Astrocyte (in vitro differentiated cells and primary cell): ENCODE results near the gene AP3S1. TPM values are rescaled to one million over a fixed set of nuclear protein-coding genes. Genes with fewer than 3 reads are reported as not detected.
"Not testable (repeated sequence)": the region's sequence is repeated elsewhere in the genome, so short reads cannot be mapped to it uniquely, and the experiment has no call there.

Experiments used
- DNase-seq: peaks from one replicate; pipeline ENCODE4 v3.0.0-alpha.2; 2010; ENCODE audit warnings: low read depth
- FAIRE-seq: peaks from 2 replicates; lab custom pipeline; 2011; peaks lifted over from hg19 to GRCh38; lab: Jason Lieb, UNC
- H2AFZ ChIP-seq: 2 replicates; pipeline ENCODE4 v1.6.0; 2012; ENCODE audit warnings: low read depth, low read length, inconsistent platforms
- H3K27ac ChIP-seq: 2 replicates; pipeline ENCODE4 v1.5.1; 2011; ENCODE audit warnings: low read depth, low read length, inconsistent platforms
- H3K27me3 ChIP-seq: 2 replicates; pipeline ENCODE4 v1.6.0; 2011; ENCODE audit warnings: low read length, inconsistent platforms; ENCODE audit not compliant: insufficient read depth
- H3K36me3 ChIP-seq: 2 replicates; pipeline ENCODE4 v1.5.1; 2011; ENCODE audit warnings: low read length, inconsistent platforms; ENCODE audit not compliant: insufficient read depth
- H3K4me1 ChIP-seq: 2 replicates; pipeline ENCODE4 v1.5.1; 2011; ENCODE audit warnings: low read length, inconsistent platforms; ENCODE audit not compliant: insufficient read depth
- H3K4me2 ChIP-seq: 2 replicates; pipeline ENCODE4 v1.6.0; 2012; ENCODE audit warnings: low read length, inconsistent platforms
- H3K4me3 ChIP-seq: 2 replicates; pipeline ENCODE4 v1.5.1; 2011; ENCODE audit warnings: low read depth, mild to moderate bottlenecking, low read length, inconsistent platforms; ENCODE audit not compliant: insufficient read depth
- H3K79me2 ChIP-seq: 2 replicates; pipeline ENCODE4 v1.6.0; 2012; ENCODE audit warnings: mild to moderate bottlenecking, low read length, inconsistent platforms; ENCODE audit not compliant: insufficient read depth
- H3K9ac ChIP-seq: 2 replicates; pipeline ENCODE4 v1.6.0; 2012; ENCODE audit warnings: mild to moderate bottlenecking, low read length, inconsistent platforms
- H3K9me3 ChIP-seq: 2 replicates; pipeline ENCODE4 v1.5.1; 2012; ENCODE audit warnings: low read depth, mild to moderate bottlenecking, low read length, inconsistent platforms; ENCODE audit not compliant: insufficient read depth
- H4K20me1 ChIP-seq: 2 replicates; pipeline ENCODE4 v1.6.0; 2012; ENCODE audit warnings: low read length, inconsistent platforms; ENCODE audit not compliant: insufficient read depth
- H3K27ac Mint-ChIP-seq: one replicate; pipeline ENCODE4 v1.8.0; 2021; ENCODE audit warnings: mild to moderate bottlenecking, mixed read lengths; ENCODE audit not compliant: unreplicated experiment
- H3K27me3 Mint-ChIP-seq: one replicate; pipeline ENCODE4 v1.8.0; 2021; ENCODE audit warnings: low read depth, mixed read lengths; ENCODE audit not compliant: unreplicated experiment
- H3K36me3 Mint-ChIP-seq: one replicate; pipeline ENCODE4 v1.8.0; 2021; ENCODE audit warnings: low read depth, mixed read lengths; ENCODE audit not compliant: unreplicated experiment
- H3K4me1 Mint-ChIP-seq: one replicate; pipeline ENCODE4 v1.8.0; 2021; ENCODE audit warnings: low read depth, mixed read lengths; ENCODE audit not compliant: unreplicated experiment
- H3K4me3 Mint-ChIP-seq: one replicate; pipeline ENCODE4 v1.8.0; 2021; ENCODE audit warnings: mild to moderate bottlenecking, moderate library complexity, mixed read lengths; ENCODE audit not compliant: unreplicated experiment
- H3K9me3 Mint-ChIP-seq: one replicate; pipeline ENCODE4 v1.8.0; 2021; ENCODE audit warnings: mild to moderate bottlenecking, mixed read lengths; ENCODE audit not compliant: unreplicated experiment
- EZH2 ChIP-seq: IDR thresholded peaks from 2 replicates; pipeline ENCODE4 v1.6.1; 2012; ENCODE audit warnings: mild to moderate bottlenecking, low read length, inconsistent platforms; ENCODE audit not compliant: insufficient read depth
- total RNA-seq: library from RNA; stranded (reverse); gene quantifications from 2 replicates; pipeline ENCODE4 v1.2.1, GENCODE V29; 2021
- TF ChIP-seq, protein P1 (sequence below): IDR thresholded peaks from 2 replicates; pipeline ENCODE4 v1.5.1; 2011; ENCODE audit warnings: low read depth, mild to moderate bottlenecking, inconsistent platforms, low read length, moderate library complexity; ENCODE audit not compliant: insufficient read depth

The AP3S1 gene
- total RNA-seq, 1 donor from 2014 or later = 108 TPM

DNA sequence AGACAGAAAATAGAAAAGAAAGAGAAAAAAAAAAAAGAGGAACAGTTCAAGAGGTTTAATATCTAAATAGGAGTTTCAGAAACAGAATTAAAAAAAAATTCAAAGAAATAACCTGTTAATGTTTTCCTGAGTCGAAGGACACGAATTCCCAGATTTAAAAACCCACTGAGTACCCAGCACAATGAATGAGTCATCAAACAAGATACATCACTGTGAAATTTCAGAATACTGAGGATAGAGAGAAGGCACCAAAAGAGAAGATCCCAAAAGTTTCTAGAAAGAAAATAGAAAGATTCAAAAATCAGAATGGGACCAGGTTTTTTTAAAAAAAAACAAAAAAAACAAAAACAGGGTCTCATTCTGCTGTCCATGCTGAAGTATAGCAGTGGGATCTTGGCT is 34.1 kb upstream of the AP3S1 start:
- no peaks in the 10 kb centered on the region for H3K36me3 Mint-ChIP-seq
- no peaks in the 10 kb centered on the region for H4K20me1 ChIP-seq
- no peak overlapping the region for H3K4me2 ChIP-seq
- no peaks in the 10 kb centered on the region for H3K79me2 ChIP-seq
- no peaks in the 10 kb centered on the region for H3K9me3 Mint-ChIP-seq
- H3K27me3 Mint-ChIP-seq = no peaks in the 10 kb centered on the region
- H3K36me3 ChIP-seq = no peaks in the 10 kb centered on the region
- no peak for FAIRE-seq
- TF ChIP-seq EZH2 = no peak
- TF ChIP-seq, protein P1, sequence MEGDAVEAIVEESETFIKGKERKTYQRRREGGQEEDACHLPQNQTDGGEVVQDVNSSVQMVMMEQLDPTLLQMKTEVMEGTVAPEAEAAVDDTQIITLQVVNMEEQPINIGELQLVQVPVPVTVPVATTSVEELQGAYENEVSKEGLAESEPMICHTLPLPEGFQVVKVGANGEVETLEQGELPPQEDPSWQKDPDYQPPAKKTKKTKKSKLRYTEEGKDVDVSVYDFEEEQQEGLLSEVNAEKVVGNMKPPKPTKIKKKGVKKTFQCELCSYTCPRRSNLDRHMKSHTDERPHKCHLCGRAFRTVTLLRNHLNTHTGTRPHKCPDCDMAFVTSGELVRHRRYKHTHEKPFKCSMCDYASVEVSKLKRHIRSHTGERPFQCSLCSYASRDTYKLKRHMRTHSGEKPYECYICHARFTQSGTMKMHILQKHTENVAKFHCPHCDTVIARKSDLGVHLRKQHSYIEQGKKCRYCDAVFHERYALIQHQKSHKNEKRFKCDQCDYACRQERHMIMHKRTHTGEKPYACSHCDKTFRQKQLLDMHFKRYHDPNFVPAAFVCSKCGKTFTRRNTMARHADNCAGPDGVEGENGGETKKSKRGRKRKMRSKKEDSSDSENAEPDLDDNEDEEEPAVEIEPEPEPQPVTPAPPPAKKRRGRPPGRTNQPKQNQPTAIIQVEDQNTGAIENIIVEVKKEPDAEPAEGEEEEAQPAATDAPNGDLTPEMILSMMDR = no peak
- no peak overlapping the region for H3K27ac ChIP-seq
- no peak for DNase-seq
- no peaks in the 10 kb centered on the region for H3K27me3 ChIP-seq
- no peaks in the 10 kb centered on the region for H3K9me3 ChIP-seq
- H2AFZ ChIP-seq = no peak overlapping the region
- no peak overlapping the region for H3K27ac Mint-ChIP-seq
- no peak overlapping the region for H3K4me3 Mint-ChIP-seq
- no peak overlapping the region for H3K4me3 ChIP-seq
- H3K9ac ChIP-seq = no peak overlapping the region
- no peaks in the 10 kb centered on the region for H3K4me1 ChIP-seq
- peaks cover 3% of the 10 kb centered on the region for H3K4me1 Mint-ChIP-seq

DNA sequence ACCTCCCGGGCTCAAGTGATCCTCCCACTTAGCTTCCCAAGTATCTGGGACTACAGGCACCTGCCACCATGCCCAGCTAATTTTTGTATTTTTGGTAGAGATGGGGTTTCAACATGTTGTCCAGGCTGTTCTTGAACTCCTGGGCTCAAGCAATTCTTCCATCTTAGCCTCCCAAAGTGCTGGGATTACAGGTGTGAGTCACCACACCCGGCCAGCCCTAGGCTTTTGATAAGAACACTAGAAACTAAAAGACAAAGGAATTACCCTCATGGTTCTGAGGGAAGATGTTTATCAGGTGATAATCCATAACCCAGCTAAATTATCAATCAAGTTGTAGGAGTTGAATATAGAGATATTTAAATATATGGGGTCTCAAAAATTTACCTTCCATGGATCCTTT is 33.7 kb upstream of the AP3S1 start:
- not testable (repeated sequence) for H3K9me3 ChIP-seq, H3K4me1 Mint-ChIP-seq, H3K9ac ChIP-seq, H3K4me3 ChIP-seq, H3K79me2 ChIP-seq, H3K27me3 ChIP-seq, H2AFZ ChIP-seq, H4K20me1 ChIP-seq, DNase-seq, H3K27ac Mint-ChIP-seq, H3K9me3 Mint-ChIP-seq, H3K36me3 ChIP-seq, H3K27me3 Mint-ChIP-seq, H3K4me2 ChIP-seq, H3K4me3 Mint-ChIP-seq, H3K36me3 Mint-ChIP-seq, FAIRE-seq, H3K4me1 ChIP-seq, H3K27ac ChIP-seq

DNA sequence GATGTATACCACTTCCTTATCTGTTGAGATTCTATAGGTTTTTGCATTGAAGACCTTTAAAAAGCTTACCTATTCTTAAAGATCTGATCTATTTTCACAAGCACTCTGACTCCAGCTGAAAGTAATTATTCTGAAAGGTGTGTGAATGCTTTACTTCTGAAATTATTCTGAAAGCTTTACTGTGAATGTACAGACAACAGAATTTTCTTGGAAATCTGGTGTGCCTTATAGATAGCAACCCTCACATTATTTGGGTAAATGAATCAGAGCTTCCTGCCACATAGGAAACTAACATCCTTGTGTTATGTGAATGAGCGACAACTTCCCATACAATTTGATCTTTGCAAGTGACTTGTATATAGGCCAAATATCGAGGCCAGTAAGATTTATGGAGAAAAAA is 31.8 kb upstream of the AP3S1 start:
- Mint-ChIP-seq H3K9me3 (no peaks in the 10 kb centered on the region), H3K4me3 (no peak overlapping the region), H3K27me3 (peaks cover 7% of the 10 kb centered on the region), H3K36me3 (no peaks in the 10 kb centered on the region), H3K4me1 (peaks cover 3% of the 10 kb centered on the region), H3K27ac (no peak overlapping the region)
- H3K9me3 ChIP-seq = no peaks in the 10 kb centered on the region
- DNase-seq = no peak
- H3K4me1 ChIP-seq = peaks cover 3% of the 10 kb centered on the region
- H3K4me2 ChIP-seq = peak overlapping the region; percentile 18
- TF ChIP-seq EZH2 = no peak
- TF ChIP-seq, protein P1 = no peak
- H3K4me3 ChIP-seq = no peak overlapping the region
- H3K27me3 ChIP-seq = peaks cover 13% of the 10 kb centered on the region
- no peak overlapping the region for H2AFZ ChIP-seq
- H4K20me1 ChIP-seq = no peaks in the 10 kb centered on the region
- no peak overlapping the region for H3K27ac ChIP-seq
- no peaks in the 10 kb centered on the region for H3K36me3 ChIP-seq
- no peak overlapping the region for H3K9ac ChIP-seq
- peak; percentile 37 for FAIRE-seq
- H3K79me2 ChIP-seq = no peaks in the 10 kb centered on the region
